Trophoblast cell (in vitro differentiated cells and primary cell): ENCODE measurements around the gene ENTPD8.

Source experiments
- DNase-seq, 2 donors: peaks; one replicate each; pipeline ENCODE4 v3.0.0-alpha.2; 2016
- H2AFZ ChIP-seq: 2 replicates; pipeline ENCODE4 v1.6.1; 2013; ENCODE audit warnings: low read length, moderate library complexity, mild to moderate bottlenecking; ENCODE audit not compliant: insufficient read depth, poor library complexity
- H2AK5ac ChIP-seq: 2 replicates; pipeline ENCODE4 v1.6.1; 2013; ENCODE audit warnings: mild to moderate bottlenecking, low read length
- H2BK120ac ChIP-seq: 2 replicates; pipeline ENCODE4 v1.6.1; 2013; ENCODE audit warnings: low read length, mild to moderate bottlenecking, moderate library complexity; ENCODE audit not compliant: insufficient read depth, poor library complexity
- H2BK12ac ChIP-seq: 2 replicates; pipeline ENCODE4 v1.6.1; 2013; ENCODE audit warnings: mild to moderate bottlenecking, low read length, moderate library complexity
- H2BK5ac ChIP-seq: 2 replicates; pipeline ENCODE4 v1.6.1; 2013; ENCODE audit warnings: low read length, low read depth, moderate library complexity, mild to moderate bottlenecking; ENCODE audit not compliant: poor library complexity
- H3K14ac ChIP-seq: 2 replicates; pipeline ENCODE4 v1.6.1; 2013; ENCODE audit warnings: mild to moderate bottlenecking, low read length
- H3K18ac ChIP-seq: 2 replicates; pipeline ENCODE4 v1.6.1; 2013; ENCODE audit warnings: mild to moderate bottlenecking, low read length
- H3K23ac ChIP-seq: 2 replicates; pipeline ENCODE4 v1.6.1; 2013; ENCODE audit warnings: low read length
- H3K27ac ChIP-seq: 2 replicates; pipeline ENCODE4 v1.5.1; 2013; ENCODE audit warnings: low read depth, mild to moderate bottlenecking, inconsistent platforms, low read length, moderate library complexity
- H3K27me3 ChIP-seq: 2 replicates; pipeline ENCODE4 v1.6.1; 2013; ENCODE audit warnings: inconsistent platforms, mild to moderate bottlenecking, low read length, moderate library complexity; ENCODE audit not compliant: insufficient read depth
- H3K36me3 ChIP-seq, 2 experiments: 1 replicate in 1 of 2; 2 replicates in 1 of 2; pipeline ENCODE4 v1.6.1; 2013; ENCODE audit warnings: low read length in 2 of 2, mild to moderate bottlenecking in 2 of 2, moderate library complexity in 1 of 2; ENCODE audit not compliant: insufficient read depth in 2 of 2, control insufficient read depth in 1 of 2
- H3K4ac ChIP-seq: 2 replicates; pipeline ENCODE4 v1.6.1; 2013; ENCODE audit warnings: low read depth, mild to moderate bottlenecking, low read length, moderate library complexity
- H3K4me1 ChIP-seq, 2 experiments: 1 replicate in 1 of 2; 2 replicates in 1 of 2; pipeline ENCODE4 v1.6.1; 2013; ENCODE audit warnings: low read length in 2 of 2, mild to moderate bottlenecking in 2 of 2, moderate library complexity in 1 of 2; ENCODE audit not compliant: insufficient read depth in 2 of 2, control insufficient read depth in 1 of 2
- H3K4me2 ChIP-seq: 2 replicates; pipeline ENCODE4 v1.6.1; 2013; ENCODE audit warnings: inconsistent platforms, mild to moderate bottlenecking, low read length, moderate library complexity
- H3K4me3 ChIP-seq: 2 replicates; pipeline ENCODE4 v1.5.1; 2013; ENCODE audit warnings: mild to moderate bottlenecking, low read depth, low read length, inconsistent platforms
- H3K79me1 ChIP-seq: one replicate; pipeline ENCODE4 v1.6.1; 2013; ENCODE audit warnings: low read length
- H3K79me2 ChIP-seq: 2 replicates; pipeline ENCODE4 v1.6.1; 2013; ENCODE audit warnings: low read length, mild to moderate bottlenecking; ENCODE audit not compliant: control insufficient read depth, insufficient read depth, poor library complexity
- H3K9ac ChIP-seq: 2 replicates; pipeline ENCODE4 v1.6.1; 2013; ENCODE audit warnings: mild to moderate bottlenecking, low read length
- H3K9me3 ChIP-seq: 2 replicates; pipeline ENCODE4 v1.6.1; 2013; ENCODE audit warnings: low read depth, mild to moderate bottlenecking, control low read depth, inconsistent platforms, low read length; ENCODE audit not compliant: insufficient read depth
- H4K12ac ChIP-seq: 2 replicates; pipeline ENCODE4 v1.6.1; 2013; ENCODE audit warnings: low read depth, mild to moderate bottlenecking, low read length, moderate library complexity
- H4K8ac ChIP-seq: 2 replicates; pipeline ENCODE4 v1.6.1; 2013; ENCODE audit warnings: low read depth, mild to moderate bottlenecking, low read length, moderate library complexity
- H4K91ac ChIP-seq: one replicate; pipeline ENCODE4 v1.6.1; 2013; ENCODE audit warnings: low read depth, mild to moderate bottlenecking, low read length, moderate library complexity
- WGBS: extraction: QIAGEN DNeasy Blood & Tissue Kit; methylation state at CpG from one replicate; pipeline ENCODE4 v1.1.7; 2013; ENCODE audit warnings: missing lambda C conversion rate; ENCODE audit not compliant: insufficient read length, insufficient coverage; ENCODE audit errors: extremely low coverage; 5-methylcytosine and 5-hydroxymethylcytosine counted together

The ENTPD8 gene

GRCh38 chr9:137454597-137455358, 13.6 kb upstream of the ENTPD8 start:
- no peak for DNase-seq
- Histone ChIP-seq H3K79me2 (peaks cover 4% of the 10 kb centered on the region), H3K23ac (no peak overlapping the region), H4K12ac (peak overlapping the region; percentile 2), H3K4me3 (peak overlapping the region; percentile 49), H3K18ac (no peak overlapping the region), H2AFZ (no peak overlapping the region), H2BK5ac (no peak overlapping the region), H4K8ac (peak overlapping the region; percentile 1), H3K4me2 (peak overlapping the region; percentile 51), H3K9ac (no peak overlapping the region), H2BK120ac (no peak overlapping the region), H3K14ac (no peak overlapping the region), H3K9me3 (peaks cover 2% of the 10 kb centered on the region), H3K4me1 (peaks cover 20 to 27% of the 10 kb centered on the region in 2 experiments), H2AK5ac (peak overlapping the region; percentile 27), H4K91ac (no peak overlapping the region), H2BK12ac (no peak overlapping the region), H3K27ac (no peak overlapping the region), H3K27me3 (no peaks in the 10 kb centered on the region), H3K79me1 (peaks cover 12% of the 10 kb centered on the region), H3K4ac (no peak overlapping the region), H3K36me3 (peaks cover 15 to 28% of the 10 kb centered on the region in 2 experiments)
- no CpG with 5 or more reads among the region's 30 CpGs for WGBS

GRCh38 chr9:137454145-137454596, 13.0 kb upstream of the ENTPD8 start:
- Histone ChIP-seq H2BK12ac (no peak overlapping the region), H3K36me3 (peaks cover 20 to 33% of the 10 kb centered on the region in 2 experiments), H2AK5ac (peak overlapping the region; percentile 27), H3K14ac (no peak overlapping the region), H4K12ac (no peak overlapping the region), H3K79me2 (peaks cover 2% of the 10 kb centered on the region), H3K4me1 (peaks cover 17 to 24% of the 10 kb centered on the region in 2 experiments), H3K9ac (no peak overlapping the region), H2AFZ (no peak overlapping the region), H4K8ac (peak overlapping the region; percentile 1), H2BK120ac (no peak overlapping the region), H2BK5ac (no peak overlapping the region), H3K23ac (no peak overlapping the region), H3K4me3 (peak overlapping the region; percentile 49), H4K91ac (no peak overlapping the region), H3K18ac (no peak overlapping the region), H3K79me1 (peaks cover 8% of the 10 kb centered on the region), H3K27ac (no peak overlapping the region), H3K27me3 (no peaks in the 10 kb centered on the region), H3K4me2 (peak overlapping the region; percentile 51), H3K9me3 (peaks cover 2% of the 10 kb centered on the region), H3K4ac (no peak overlapping the region)
- no peak for DNase-seq
- WGBS = no CpG with 5 or more reads among the region's 24 CpGs

- no peak overlapping the region for H3K23ac ChIP-seq
- no peak overlapping the region for H4K91ac ChIP-seq
- no peak overlapping the region for H3K14ac ChIP-seq
- peaks cover 2% of the 10 kb centered on the region for H3K79me2 ChIP-seq
- H4K8ac ChIP-seq = peak overlapping the region; percentile 83
- H2BK120ac ChIP-seq = no peak overlapping the region
- no peak overlapping the region for H3K9ac ChIP-seq
- H2AFZ ChIP-seq = peak overlapping the region; percentile 37
- H3K4me3 ChIP-seq = peak overlapping the region; percentile 56
- peak overlapping the region; percentile 76 for H3K4me2 ChIP-seq
- peaks cover 6% of the 10 kb centered on the region for H3K79me1 ChIP-seq
- H3K36me3 ChIP-seq = peaks cover 24 to 36% of the 10 kb centered on the region in 2 experiments
- no peak overlapping the region for H3K27ac ChIP-seq
- peak; percentile 57 to 70 for DNase-seq
- H3K4me1 ChIP-seq = peaks cover 17 to 22% of the 10 kb centered on the region in 2 experiments
- peaks cover 2% of the 10 kb centered on the region for H3K9me3 ChIP-seq
- no CpG with 5 or more reads among the region's 25 CpGs for WGBS
- no peak overlapping the region for H2BK12ac ChIP-seq
- H3K4ac ChIP-seq = no peak overlapping the region
- peak overlapping the region; percentile 43 for H4K12ac ChIP-seq
- no peak overlapping the region for H2AK5ac ChIP-seq
- H3K18ac ChIP-seq = no peak overlapping the region
- H2BK5ac ChIP-seq = no peak overlapping the region
- H3K27me3 ChIP-seq = no peaks in the 10 kb centered on the region
These were observed 12.5 kb upstream of the ENTPD8 start for GRCh38 chr9:137453643-137454081.

- Histone ChIP-seq H3K18ac (no peak overlapping the region), H3K79me1 (peaks cover 3% of the 10 kb centered on the region), H3K27me3 (no peaks in the 10 kb centered on the region), H3K14ac (no peak overlapping the region), H3K36me3 (peaks cover 24 to 39% of the 10 kb centered on the region in 2 experiments), H3K4me3 (no peak overlapping the region), H3K27ac (no peak overlapping the region), H2BK120ac (no peak overlapping the region), H4K12ac (peak overlapping the region; percentile 43), H3K23ac (no peak overlapping the region), H2BK5ac (no peak overlapping the region), H2AFZ (no peak overlapping the region), H2BK12ac (no peak overlapping the region), H4K8ac (peak overlapping the region; percentile 28), H3K9me3 (peaks cover 2% of the 10 kb centered on the region), H3K79me2 (no peaks in the 10 kb centered on the region), H3K4ac (no peak overlapping the region), H3K4me1 (peaks cover 10 to 15% of the 10 kb centered on the region in 2 experiments), H4K91ac (no peak overlapping the region), H3K4me2 (peak overlapping the region; percentile 76), H3K9ac (no peak overlapping the region), H2AK5ac (peak overlapping the region; percentile 50)
- WGBS = no CpG with 5 or more reads among the region's 43 CpGs
- DNase-seq = no peak
These were observed 11.8 kb upstream of the ENTPD8 start for GRCh38 chr9:137452761-137453642.
